ENCODE results near the gene TMEM248.
"Not testable (repeated sequence)": the region's sequence is repeated elsewhere in the genome, so short reads cannot be mapped to it uniquely, and the experiment has no call there.

TMEM248 gene

DNA sequence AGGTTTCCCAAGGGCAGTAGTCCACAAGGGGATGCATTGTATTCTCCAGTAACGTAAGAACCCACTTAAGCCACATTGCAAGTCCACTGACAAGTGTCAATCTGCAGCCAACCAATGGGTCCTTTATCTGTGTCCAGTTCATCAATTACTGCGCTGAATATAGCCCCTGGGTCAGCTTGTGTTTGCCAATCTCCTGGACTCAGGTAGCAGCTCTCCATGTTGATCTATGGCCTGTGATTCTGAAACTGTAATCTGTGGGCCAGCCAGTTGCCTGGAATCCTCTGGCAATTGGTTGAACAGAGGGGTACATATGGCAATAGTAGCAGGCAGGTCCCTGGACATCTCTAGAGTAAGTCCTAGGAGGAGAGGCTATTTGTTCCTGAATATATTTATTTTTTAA, 8.8 kb upstream of the TMEM248 start:
- FAIRE-seq, result no peak
- TF ChIP-seq, protein P1, sequence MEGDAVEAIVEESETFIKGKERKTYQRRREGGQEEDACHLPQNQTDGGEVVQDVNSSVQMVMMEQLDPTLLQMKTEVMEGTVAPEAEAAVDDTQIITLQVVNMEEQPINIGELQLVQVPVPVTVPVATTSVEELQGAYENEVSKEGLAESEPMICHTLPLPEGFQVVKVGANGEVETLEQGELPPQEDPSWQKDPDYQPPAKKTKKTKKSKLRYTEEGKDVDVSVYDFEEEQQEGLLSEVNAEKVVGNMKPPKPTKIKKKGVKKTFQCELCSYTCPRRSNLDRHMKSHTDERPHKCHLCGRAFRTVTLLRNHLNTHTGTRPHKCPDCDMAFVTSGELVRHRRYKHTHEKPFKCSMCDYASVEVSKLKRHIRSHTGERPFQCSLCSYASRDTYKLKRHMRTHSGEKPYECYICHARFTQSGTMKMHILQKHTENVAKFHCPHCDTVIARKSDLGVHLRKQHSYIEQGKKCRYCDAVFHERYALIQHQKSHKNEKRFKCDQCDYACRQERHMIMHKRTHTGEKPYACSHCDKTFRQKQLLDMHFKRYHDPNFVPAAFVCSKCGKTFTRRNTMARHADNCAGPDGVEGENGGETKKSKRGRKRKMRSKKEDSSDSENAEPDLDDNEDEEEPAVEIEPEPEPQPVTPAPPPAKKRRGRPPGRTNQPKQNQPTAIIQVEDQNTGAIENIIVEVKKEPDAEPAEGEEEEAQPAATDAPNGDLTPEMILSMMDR (IDR thresholded peaks at IDR 0.05; ENCODE audit: insufficient read depth, missing control alignments), result no peak
- no peak for DNase-seq (ENCODE audit: insufficient read length, low spot score)

DNA sequence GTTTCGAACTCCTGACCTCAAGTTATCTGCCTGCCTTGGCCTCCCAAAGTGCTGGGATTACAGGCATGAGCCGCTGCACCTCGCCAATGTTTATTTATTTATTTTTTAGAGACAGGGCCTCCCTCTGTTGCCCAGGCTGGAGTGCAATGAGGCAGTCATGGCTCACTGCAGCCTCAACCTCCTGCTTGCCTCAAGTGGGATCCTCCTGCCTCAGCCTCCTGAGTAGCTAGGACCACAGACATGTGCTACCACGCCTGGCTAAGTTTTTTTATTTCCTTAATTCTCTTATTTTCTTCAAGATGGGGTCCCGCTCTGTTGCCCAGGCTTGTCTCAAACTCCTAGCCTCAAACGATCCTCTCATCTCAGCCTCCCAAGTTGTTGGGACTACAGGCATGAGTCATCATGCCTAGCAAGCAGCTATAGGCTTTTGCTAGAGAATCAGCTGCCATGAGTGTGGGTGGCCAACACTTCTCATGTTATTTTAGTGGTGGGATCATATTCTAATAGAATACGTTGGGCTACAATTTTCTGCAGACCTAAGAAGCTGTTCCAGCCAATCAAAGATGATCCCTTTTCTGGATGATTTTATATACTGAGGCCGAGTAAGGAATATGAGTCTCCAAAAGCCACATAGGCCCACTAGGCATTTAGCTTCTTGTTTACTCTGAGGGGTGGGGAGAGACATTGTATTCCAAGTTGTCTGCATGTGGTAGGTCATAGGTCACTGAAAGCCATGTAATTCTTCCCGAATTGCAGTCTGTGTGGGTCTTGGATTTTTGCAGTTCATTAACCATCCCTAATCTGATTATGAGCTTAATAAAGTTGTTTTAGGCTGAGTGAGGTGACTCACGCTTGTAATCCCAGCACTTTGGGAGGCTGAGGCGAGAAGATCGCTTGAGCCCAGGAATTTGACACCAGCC, 7.6 kb upstream of the TMEM248 start:
- no peak for DNase-seq (ENCODE audit: insufficient read length, low spot score)
- no peak for FAIRE-seq
- TF ChIP-seq, protein P1 (IDR thresholded peaks at IDR 0.05; ENCODE audit: insufficient read depth, missing control alignments), result no peak

DNA sequence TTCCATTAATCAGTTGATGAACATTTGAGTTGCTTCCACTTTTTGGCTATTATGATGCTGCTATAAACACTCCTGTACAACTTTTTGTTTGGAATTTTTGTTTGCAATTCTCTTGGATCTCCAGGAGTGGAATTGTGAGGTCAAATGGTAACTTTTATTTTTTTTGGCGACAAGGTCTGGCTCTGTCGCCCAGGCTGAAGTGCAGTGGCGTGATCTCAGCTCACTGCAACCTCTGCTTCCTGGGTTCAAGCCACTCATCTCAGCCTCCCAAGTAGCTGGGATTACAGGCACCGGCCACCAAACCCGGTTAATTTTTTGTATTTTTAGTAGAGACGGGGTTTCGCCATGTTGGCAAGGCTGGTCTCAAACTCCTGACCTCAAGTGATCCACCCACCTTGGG, 3.1 kb upstream of the TMEM248 start:
- DNase-seq (ENCODE audit: insufficient read length, low spot score); FAIRE-seq: not testable (repeated sequence)

DNA sequence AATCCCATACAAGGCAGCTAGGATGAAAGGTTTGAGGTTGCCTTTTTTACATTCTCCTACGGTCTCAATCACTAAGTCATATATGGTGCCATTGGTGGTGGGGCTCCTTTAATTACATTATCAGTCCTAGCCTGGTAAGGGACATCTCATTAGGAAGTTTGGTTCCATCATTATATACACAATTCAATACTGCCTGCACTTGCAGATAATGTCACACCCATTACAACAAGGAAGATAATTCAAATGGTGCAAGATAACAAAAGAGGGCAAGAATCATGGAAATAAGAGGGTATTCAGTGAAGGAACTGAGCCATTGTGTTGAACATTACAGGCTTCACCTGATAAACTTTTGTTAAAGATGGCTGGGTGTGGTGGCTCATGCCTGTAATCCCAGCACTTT, 1.7 kb upstream of the TMEM248 start:
- FAIRE-seq, result no peak
- TF ChIP-seq, protein P1 (IDR thresholded peaks at IDR 0.05; ENCODE audit: insufficient read depth, missing control alignments), result no peak
- DNase-seq (ENCODE audit: insufficient read length, low spot score), result no peak

- FAIRE-seq (no peak), DNase-seq (ENCODE audit: insufficient read length, low spot score) (no peak)
- TF ChIP-seq, protein P1 (IDR thresholded peaks at IDR 0.05; ENCODE audit: insufficient read depth, missing control alignments), result no peak
Measured at GRCh38 chr7:66919704-66920103, 1.3 kb upstream of the TMEM248 start.

GRCh38 chr7:66920256-66920655, 769 bp upstream of the TMEM248 start:
- FAIRE-seq, result no peak
- TF ChIP-seq, protein P1 (IDR thresholded peaks at IDR 0.05; ENCODE audit: insufficient read depth, missing control alignments), result no peak
- DNase-seq (ENCODE audit: insufficient read length, low spot score), result no peak

DNA sequence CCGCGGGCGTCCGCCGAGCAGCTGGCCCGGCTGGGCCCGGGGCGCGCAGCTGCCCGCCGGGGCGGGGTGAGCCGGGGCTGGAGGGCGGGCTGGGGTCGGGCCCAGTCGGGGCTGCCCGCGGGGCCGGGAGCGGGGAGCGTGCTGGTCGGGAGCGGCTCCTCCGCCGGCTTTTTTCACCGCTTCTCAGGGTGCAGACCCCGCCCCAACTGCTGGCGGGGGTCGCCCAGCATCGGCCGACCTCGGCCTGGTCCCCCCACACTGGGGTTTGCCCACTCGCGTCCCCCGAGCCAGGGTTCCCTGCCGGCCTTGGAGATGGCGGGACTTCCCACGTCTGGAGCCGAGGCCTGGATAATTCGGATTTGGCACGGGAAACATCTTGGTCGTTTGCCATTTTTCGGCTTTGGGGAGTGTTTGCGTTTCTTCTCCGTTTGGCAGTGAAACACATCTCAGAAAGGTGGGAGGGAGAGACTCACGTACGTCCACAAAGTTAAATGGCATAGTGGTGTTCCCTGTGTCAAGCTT, 432 bp downstream of the TMEM248 start:
- no peak for DNase-seq (ENCODE audit: insufficient read length, low spot score)
- TF ChIP-seq, protein P1 (IDR thresholded peaks at IDR 0.05; ENCODE audit: insufficient read depth, missing control alignments), result no peak
- FAIRE-seq, result no peak
